Measurements from ENCODE around the gene TMEM156.

GRCh38 chr4:39014028-39014427, 18.2 kb downstream of the TMEM156 start:
- TF ChIP-seq EZH2 (IDR thresholded peaks at IDR 0.05; ENCODE audit: borderline replicate concordance, insufficient read depth, low read length, poor library complexity, severe bottlenecking) (no peak), POLR2AphosphoS5 (IDR thresholded peaks at IDR 0.05) (no peak), EP300 (conservative IDR thresholded peaks at IDR 0.05; ENCODE audit: poor library complexity, severe bottlenecking) (no peak), RAD21 (conservative IDR thresholded peaks at IDR 0.05) (no peak)
- TF ChIP-seq, protein P1, sequence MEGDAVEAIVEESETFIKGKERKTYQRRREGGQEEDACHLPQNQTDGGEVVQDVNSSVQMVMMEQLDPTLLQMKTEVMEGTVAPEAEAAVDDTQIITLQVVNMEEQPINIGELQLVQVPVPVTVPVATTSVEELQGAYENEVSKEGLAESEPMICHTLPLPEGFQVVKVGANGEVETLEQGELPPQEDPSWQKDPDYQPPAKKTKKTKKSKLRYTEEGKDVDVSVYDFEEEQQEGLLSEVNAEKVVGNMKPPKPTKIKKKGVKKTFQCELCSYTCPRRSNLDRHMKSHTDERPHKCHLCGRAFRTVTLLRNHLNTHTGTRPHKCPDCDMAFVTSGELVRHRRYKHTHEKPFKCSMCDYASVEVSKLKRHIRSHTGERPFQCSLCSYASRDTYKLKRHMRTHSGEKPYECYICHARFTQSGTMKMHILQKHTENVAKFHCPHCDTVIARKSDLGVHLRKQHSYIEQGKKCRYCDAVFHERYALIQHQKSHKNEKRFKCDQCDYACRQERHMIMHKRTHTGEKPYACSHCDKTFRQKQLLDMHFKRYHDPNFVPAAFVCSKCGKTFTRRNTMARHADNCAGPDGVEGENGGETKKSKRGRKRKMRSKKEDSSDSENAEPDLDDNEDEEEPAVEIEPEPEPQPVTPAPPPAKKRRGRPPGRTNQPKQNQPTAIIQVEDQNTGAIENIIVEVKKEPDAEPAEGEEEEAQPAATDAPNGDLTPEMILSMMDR (IDR thresholded peaks at IDR 0.05; ENCODE audit: poor library complexity, severe bottlenecking) = no peak

Measured in neural cell (in vitro differentiated cells).